Measurements from ENCODE around the gene DGKZ. TPM values are rescaled to one million over a fixed set of nuclear protein-coding genes. Genes with fewer than 3 reads are reported as not detected.

The DGKZ gene
- total and polyA plus RNA-seq, 2 experiments from 2014 or later: 45.1 to 170 TPM

GRCh38 chr11:46373787-46374740 is 26.8 kb downstream of the DGKZ start (continued):
- no peak for TF ChIP-seq REST (IDR thresholded peaks at IDR 0.05; ENCODE audit: unreplicated experiment)
- no peak for TF ChIP-seq CTCF (conservative IDR thresholded peaks at IDR 0.05; ENCODE audit: low read depth in 2 of 2)
- TF ChIP-seq EZH2 (IDR thresholded peaks at IDR 0.05; ENCODE audit: low read depth, unreplicated experiment): no peak

- H3K27me3 ChIP-seq (ENCODE audit: insufficient read depth): no peaks in the 10 kb centered on the region
- peaks cover 4% of the 10 kb centered on the region; the same call in 1 of the 2 replicates for H4K20me1 ChIP-seq (replicated peaks; ENCODE audit: insufficient read depth)
- no peaks in the 10 kb centered on the region for H3K79me2 ChIP-seq (replicated peaks; ENCODE audit: insufficient read depth)
- peaks cover 9% of the 10 kb centered on the region for H3K27me3 Mint-ChIP-seq (ENCODE audit: insufficient read depth, low read depth, poor library complexity)
- H3K27ac Mint-ChIP-seq: no peak overlapping the region
- H3K4me2 ChIP-seq: no peak overlapping the region
- H3K4me3 ChIP-seq: no peak overlapping the region
- no peak for DNase-seq (ENCODE audit: low spot score)
- no peak overlapping the region; the same call in 2 of the 3 replicates for H3K4me3 Mint-ChIP-seq
- no peak overlapping the region for H2AFZ ChIP-seq
- H3K9me3 Mint-ChIP-seq: no peaks in the 10 kb centered on the region
- ATAC-seq: no peak
- no peak overlapping the region for H3K27ac ChIP-seq (ENCODE audit: low read depth)
- peaks cover 7% of the 10 kb centered on the region for H3K4me1 ChIP-seq (ENCODE audit: insufficient read depth)
- H3K36me3 ChIP-seq (ENCODE audit: insufficient read depth): no peaks in the 10 kb centered on the region; the same call in 1 of the 2 replicates
- H3F3A ChIP-seq (replicated peaks; ENCODE audit: low read depth): peaks cover 25% of the 10 kb centered on the region
- H3K4me1 Mint-ChIP-seq: peaks cover 16% of the 10 kb centered on the region
- no peaks in the 10 kb centered on the region for H3K9me2 ChIP-seq (ENCODE audit: insufficient read depth)
- H3K36me3 Mint-ChIP-seq (ENCODE audit: low read depth): peaks cover 40% of the 10 kb centered on the region
- no peak for TF ChIP-seq REST (IDR thresholded peaks at IDR 0.05; ENCODE audit: unreplicated experiment)
- TF ChIP-seq JUNB (IDR thresholded peaks at IDR 0.05; ENCODE audit: unreplicated experiment): no peak
- no peak for TF ChIP-seq CTCF (conservative IDR thresholded peaks at IDR 0.05; ENCODE audit: low read depth in 2 of 2)
- TF ChIP-seq ZNF114 (CRISPR knock-in tag; IDR thresholded peaks at IDR 0.05): no peak
Measured at GRCh38 chr11:46374815-46375214, 27.6 kb downstream of the DGKZ start.

Measured in GM23338 (cell line).